SK-N-SH (cell line): Measurements from ENCODE around the gene LKAAEAR1. TPM values are rescaled to one million over a fixed set of nuclear protein-coding genes. Genes with fewer than 3 reads are reported as not detected.

Source experiments
- CTCF ChIA-PET: fragments of 300-600, 350-600 bp; formaldehyde crosslinking; extraction: SDS; loops from one replicate; lab custom pipeline; 2021; lab: Yijun Ruan, JAX
- POLR2A ChIA-PET: fragments of 350-600 bp; sonication (Branson Sonifier 250); formaldehyde crosslinking; extraction: SDS; loops from one replicate; lab custom pipeline; 2020; ENCODE audit warnings: antibody characterized with exemption, inconsistent platforms; lab: Yijun Ruan, JAX
- DNase-seq: peaks from one replicate; pipeline ENCODE4 v3.0.0; 2012
- H2AFZ ChIP-seq: fragments of 200-600 bp; sonication (generic); 2 replicates; pipeline ENCODE4 v1.8.1; 2016; ENCODE audit warnings: antibody characterized with exemption, mild to moderate bottlenecking, low read depth
- H3F3A ChIP-seq: fragments of 200-600 bp; sonication (generic); replicated peaks from 2 replicates; pipeline ENCODE3; 2016; ENCODE audit warnings: antibody characterized with exemption, mild to moderate bottlenecking; ENCODE audit not compliant: insufficient read depth
- H3K27ac ChIP-seq, 2 experiments: fragments of 200-500 bp in 1 of 2; fragments of 200-600 bp in 1 of 2; sonication (Bioruptor generic) in 1 of 2; sonication (generic), shearing (Covaris generic) in 1 of 2; 2 replicates each; pipeline versions ENCODE4 v1.5.1 to v1.6.1; 2014 to 2016; ENCODE audit warnings: low read depth in 2 of 2, inconsistent platforms in 1 of 2, low read length in 1 of 2, mild to moderate bottlenecking in 1 of 2, mixed read lengths in 1 of 2
- H3K27me3 ChIP-seq: fragments of 200-600 bp; sonication (generic), shearing (Covaris generic); 2 replicates; pipeline ENCODE4 v1.6.1; 2016; ENCODE audit warnings: mixed run types; ENCODE audit not compliant: insufficient read depth
- H3K36me3 ChIP-seq, 2 experiments: fragments of 200-500 bp in 1 of 2; fragments of 200-600 bp in 1 of 2; sonication (Bioruptor generic) in 1 of 2; sonication (generic) in 1 of 2; replicated peaks in 1 of 2; 2 replicates each; pipeline versions ENCODE3 to v1.5.1; 2014 to 2016; ENCODE audit warnings: low read length in 1 of 2, mild to moderate bottlenecking in 1 of 2; ENCODE audit not compliant: insufficient read depth in 2 of 2, control insufficient read depth in 1 of 2
- H3K4me1 ChIP-seq, 2 experiments: fragments of 200-500 bp in 1 of 2; fragments of 200-600 bp in 1 of 2; sonication (Bioruptor generic) in 1 of 2; sonication (generic), shearing (Covaris generic) in 1 of 2; 2 replicates each; pipeline versions ENCODE4 v1.5.1 to v1.6.1; 2014 to 2016; ENCODE audit warnings: low read depth in 1 of 2, low read length in 1 of 2, mixed run types in 1 of 2; ENCODE audit not compliant: insufficient read depth in 2 of 2, control insufficient read depth in 1 of 2
- H3K4me2 ChIP-seq: fragments of 200-600 bp; sonication (generic), shearing (Covaris generic); 2 replicates; pipeline ENCODE4 v1.6.1; 2017; ENCODE audit warnings: mixed run types
- H3K4me3 ChIP-seq, 2 experiments: fragments of 200-500 bp in 1 of 2; fragments of 200-600 bp in 1 of 2; sonication (Bioruptor generic) in 1 of 2; sonication (generic), shearing (Covaris generic) in 1 of 2; 2 replicates each; pipeline versions ENCODE4 v1.5.1 to v1.8.1; 2014 to 2016; ENCODE audit warnings: low read depth in 2 of 2, inconsistent platforms in 1 of 2, low read length in 1 of 2, mild to moderate bottlenecking in 1 of 2, mixed read lengths in 1 of 2, moderate library complexity in 1 of 2
- H3K79me2 ChIP-seq: fragments of 200-600 bp; sonication (generic); 2 replicates; pipeline ENCODE4 v1.8.1; 2017; ENCODE audit warnings: mild to moderate bottlenecking; ENCODE audit not compliant: insufficient read depth
- H3K9ac ChIP-seq: fragments of 200-600 bp; sonication (generic); 2 replicates; pipeline ENCODE4 v1.6.1; 2017; ENCODE audit warnings: mixed run types
- H3K9me2 ChIP-seq: fragments of 200-600 bp; sonication (generic); 2 replicates; pipeline ENCODE4 v1.6.1; 2017; ENCODE audit warnings: mixed run types
- H3K9me3 ChIP-seq: fragments of 200-600 bp; sonication (generic); 2 replicates; pipeline ENCODE4 v1.6.1; 2017; ENCODE audit warnings: mixed run types, mild to moderate bottlenecking, moderate library complexity
- H4K20me1 ChIP-seq: fragments of 200-600 bp; sonication (generic); 2 replicates; pipeline ENCODE4 v1.6.1; 2017; ENCODE audit warnings: mild to moderate bottlenecking, mixed run types; ENCODE audit not compliant: insufficient read depth
- ELF1 ChIP-seq: IDR thresholded peaks from 2 replicates; pipeline ENCODE4 v1.4.0; 2012
- EP300 ChIP-seq, 2 experiments: IDR thresholded peaks; 2 replicates each; pipeline versions ENCODE4 v1.4.0 to v1.6.1; 2012; ENCODE audit warnings: borderline replicate concordance in 1 of 2, low read depth in 1 of 2, low read length in 1 of 2
- EZH2phosphoT487 ChIP-seq: fragments of 200-600 bp; sonication (generic); IDR thresholded peaks from 2 replicates; pipeline ENCODE4 v1.6.1; 2017; ENCODE audit warnings: low read depth, mixed run types, mild to moderate bottlenecking, antibody characterized with exemption, moderate library complexity, borderline replicate concordance
- FOSL2 ChIP-seq: IDR thresholded peaks from 2 replicates; pipeline ENCODE4 v1.4.0; 2012; ENCODE audit warnings: low read depth, mild to moderate bottlenecking, moderate library complexity, borderline replicate concordance
- FOXM1 ChIP-seq: IDR thresholded peaks from 2 replicates; pipeline ENCODE4 v1.4.0; 2012; ENCODE audit warnings: low read depth, mild to moderate bottlenecking
- JUND ChIP-seq: IDR thresholded peaks from 2 replicates; pipeline ENCODE4 v1.4.0; 2012
- MEF2A ChIP-seq: IDR thresholded peaks from 2 replicates; pipeline ENCODE4 v1.4.0; 2012; ENCODE audit warnings: low read depth, borderline replicate concordance
- MXI1 ChIP-seq: IDR thresholded peaks from 2 replicates; pipeline ENCODE4 v1.6.1; 2012; ENCODE audit warnings: mild to moderate bottlenecking, low read depth, low read length, improper control_type of control experiment
- NFIC ChIP-seq: IDR thresholded peaks from 2 replicates; pipeline ENCODE4 v1.4.0; 2012; ENCODE audit warnings: borderline replicate concordance
- POLR2AphosphoS5 ChIP-seq: IDR thresholded peaks from 2 replicates; pipeline ENCODE4 v1.6.1; 2012; ENCODE audit warnings: low read depth, low read length
- RAD21 ChIP-seq: IDR thresholded peaks from 2 replicates; pipeline ENCODE4 v1.6.1; 2012; ENCODE audit warnings: mild to moderate bottlenecking, low read length
- RFX5 ChIP-seq: IDR thresholded peaks from 2 replicates; pipeline ENCODE4 v1.6.1; 2012; ENCODE audit warnings: mild to moderate bottlenecking, improper control_type of control experiment, low read length
- SMC3 ChIP-seq: IDR thresholded peaks from 2 replicates; pipeline ENCODE4 v1.6.1; 2012; ENCODE audit warnings: low read depth, low read length, improper control_type of control experiment
- TCF12 ChIP-seq: IDR thresholded peaks from 2 replicates; pipeline ENCODE4 v1.4.0; 2012
- TEAD4 ChIP-seq: IDR thresholded peaks from 2 replicates; pipeline ENCODE4 v1.4.0; 2012; ENCODE audit warnings: mild to moderate bottlenecking, borderline replicate concordance; ENCODE audit not compliant: insufficient read depth
- YY1 ChIP-seq: IDR thresholded peaks from 2 replicates; pipeline ENCODE4 v1.4.0; 2012; ENCODE audit warnings: low read depth, mild to moderate bottlenecking
- WGBS: methylation state at CpG from one replicate; pipeline ENCODE4 v1.1.6; 2017; ENCODE audit warnings: low lambda C conversion rate; 5-methylcytosine and 5-hydroxymethylcytosine counted together
- polyA plus RNA-seq, 3 experiments: library from polyadenylated mRNA; depleted of rRNA; stranded (reverse); fragments of >200 nt; gene quantifications; 2 replicates each; pipeline ENCODE4 v1.2.3, GENCODE V29; 2012
- TF ChIP-seq, protein P1 (sequence below): fragments of 200-600 bp; sonication (generic); IDR thresholded peaks from 2 replicates; pipeline ENCODE4 v1.6.1; 2017; ENCODE audit warnings: antibody characterized with exemption, mild to moderate bottlenecking, moderate library complexity
- TF ChIP-seq, protein P2 (sequence below): IDR thresholded peaks from 2 replicates; pipeline ENCODE4 v1.4.0; 2012; ENCODE audit warnings: low read depth, borderline replicate concordance
- TF ChIP-seq, protein P3 (sequence below): IDR thresholded peaks from 2 replicates; pipeline ENCODE4 v1.6.1; 2012; ENCODE audit warnings: mild to moderate bottlenecking, low read depth, low read length, moderate library complexity

LKAAEAR1 gene
- polyA plus RNA-seq, 1 of the 3 experiments (the other 2 are of a cell fraction), result 0.71 TPM

- no peak overlapping the region for H3K4me2 ChIP-seq
- H4K20me1 ChIP-seq, result no peaks in the 10 kb centered on the region
- H3K36me3 ChIP-seq, result no peaks in the 10 kb centered on the region
- H3K27me3 ChIP-seq, result no peaks in the 10 kb centered on the region
- no peaks in the 10 kb centered on the region for H3K9me3 ChIP-seq
- DNase-seq, result peak; percentile 57
- ChIA-PET CTCF (interaction anchor here (0.6 to 1.0 kb wide), 3 partner anchors 24 to 68 kb away, joined by 3 to 6 read pairs (median 3); no protein-coding TSS in a partner anchor), POLR2A (no interaction called here)
- H3K4me1 ChIP-seq, result peaks cover 0 to 4% of the 10 kb centered on the region in 2 experiments; a peak in 1 of 4 replicates
- H3K27ac ChIP-seq, result no peak overlapping the region
- no peak overlapping the region for H3K4me3 ChIP-seq
- 96% methylated on average over 3 of the region's 4 CpGs for WGBS
- H3K9me2 ChIP-seq, result no peaks in the 10 kb centered on the region
- no peak overlapping the region for H2AFZ ChIP-seq
- H3F3A ChIP-seq, result no peaks in the 10 kb centered on the region
- H3K79me2 ChIP-seq, result no peaks in the 10 kb centered on the region
- no peak overlapping the region for H3K9ac ChIP-seq
- TF ChIP-seq RAD21, result peak; percentile 41
- TF ChIP-seq, protein P1, sequence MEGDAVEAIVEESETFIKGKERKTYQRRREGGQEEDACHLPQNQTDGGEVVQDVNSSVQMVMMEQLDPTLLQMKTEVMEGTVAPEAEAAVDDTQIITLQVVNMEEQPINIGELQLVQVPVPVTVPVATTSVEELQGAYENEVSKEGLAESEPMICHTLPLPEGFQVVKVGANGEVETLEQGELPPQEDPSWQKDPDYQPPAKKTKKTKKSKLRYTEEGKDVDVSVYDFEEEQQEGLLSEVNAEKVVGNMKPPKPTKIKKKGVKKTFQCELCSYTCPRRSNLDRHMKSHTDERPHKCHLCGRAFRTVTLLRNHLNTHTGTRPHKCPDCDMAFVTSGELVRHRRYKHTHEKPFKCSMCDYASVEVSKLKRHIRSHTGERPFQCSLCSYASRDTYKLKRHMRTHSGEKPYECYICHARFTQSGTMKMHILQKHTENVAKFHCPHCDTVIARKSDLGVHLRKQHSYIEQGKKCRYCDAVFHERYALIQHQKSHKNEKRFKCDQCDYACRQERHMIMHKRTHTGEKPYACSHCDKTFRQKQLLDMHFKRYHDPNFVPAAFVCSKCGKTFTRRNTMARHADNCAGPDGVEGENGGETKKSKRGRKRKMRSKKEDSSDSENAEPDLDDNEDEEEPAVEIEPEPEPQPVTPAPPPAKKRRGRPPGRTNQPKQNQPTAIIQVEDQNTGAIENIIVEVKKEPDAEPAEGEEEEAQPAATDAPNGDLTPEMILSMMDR, result 0 out of 2 replicates have a peak, but pooled peaks have one; percentile 20
- peak; percentile 32; the same call in 1 of the 2 replicates for TF ChIP-seq SMC3
- TF ChIP-seq EZH2phosphoT487, result no peak
- no peak for TF ChIP-seq TEAD4
- TF ChIP-seq JUND, result no peak
These were observed 47.2 kb upstream of the LKAAEAR1 start for GRCh38 chr20:64131406-64131805.

DNA sequence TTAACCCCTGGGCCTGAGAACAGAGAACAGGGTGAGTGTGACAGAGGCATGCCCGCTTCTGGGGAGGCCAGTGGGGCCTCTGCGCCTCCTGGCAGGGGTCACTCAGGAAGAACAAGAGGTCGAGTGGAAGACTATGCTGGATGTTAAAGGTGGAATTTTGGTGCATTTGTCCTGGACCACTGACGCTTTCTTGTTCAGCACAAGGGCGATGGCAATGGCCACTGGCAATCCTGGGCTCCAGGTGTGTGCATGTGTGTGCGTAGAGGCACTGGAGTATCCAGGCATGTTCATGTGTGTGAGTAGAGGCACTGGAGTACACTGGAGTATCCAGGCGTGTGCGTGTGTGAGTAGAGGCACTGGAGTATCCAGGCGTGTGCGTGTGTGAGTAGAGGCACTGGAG lies 46.7 kb upstream of the LKAAEAR1 start:
- H3K9me3 ChIP-seq, result no peaks in the 10 kb centered on the region
- H3K4me2 ChIP-seq, result no peak overlapping the region
- no peak overlapping the region for H2AFZ ChIP-seq
- POLR2A ChIA-PET, result no interaction called here
- no peaks in the 10 kb centered on the region for H3K36me3 ChIP-seq
- 63% methylated on average over 10 of the region's 10 CpGs for WGBS
- H3F3A ChIP-seq, result no peaks in the 10 kb centered on the region
- no peaks in the 10 kb centered on the region for H3K27me3 ChIP-seq
- no peak overlapping the region for H3K4me3 ChIP-seq
- DNase-seq, result no peak
- no peaks in the 10 kb centered on the region for H4K20me1 ChIP-seq
- H3K9ac ChIP-seq, result no peak overlapping the region
- H3K79me2 ChIP-seq, result no peaks in the 10 kb centered on the region
- no peak overlapping the region for H3K27ac ChIP-seq
- H3K4me1 ChIP-seq, result peaks cover 0 to 4% of the 10 kb centered on the region in 2 experiments; a peak in 1 of 4 replicates
- no peaks in the 10 kb centered on the region for H3K9me2 ChIP-seq
- CTCF ChIA-PET, result interaction anchor here (1.0 kb wide), 2 partner anchors 24 to 47 kb away, joined by 3 to 6 read pairs; no protein-coding TSS in a partner anchor
- TF ChIP-seq, protein P2, sequence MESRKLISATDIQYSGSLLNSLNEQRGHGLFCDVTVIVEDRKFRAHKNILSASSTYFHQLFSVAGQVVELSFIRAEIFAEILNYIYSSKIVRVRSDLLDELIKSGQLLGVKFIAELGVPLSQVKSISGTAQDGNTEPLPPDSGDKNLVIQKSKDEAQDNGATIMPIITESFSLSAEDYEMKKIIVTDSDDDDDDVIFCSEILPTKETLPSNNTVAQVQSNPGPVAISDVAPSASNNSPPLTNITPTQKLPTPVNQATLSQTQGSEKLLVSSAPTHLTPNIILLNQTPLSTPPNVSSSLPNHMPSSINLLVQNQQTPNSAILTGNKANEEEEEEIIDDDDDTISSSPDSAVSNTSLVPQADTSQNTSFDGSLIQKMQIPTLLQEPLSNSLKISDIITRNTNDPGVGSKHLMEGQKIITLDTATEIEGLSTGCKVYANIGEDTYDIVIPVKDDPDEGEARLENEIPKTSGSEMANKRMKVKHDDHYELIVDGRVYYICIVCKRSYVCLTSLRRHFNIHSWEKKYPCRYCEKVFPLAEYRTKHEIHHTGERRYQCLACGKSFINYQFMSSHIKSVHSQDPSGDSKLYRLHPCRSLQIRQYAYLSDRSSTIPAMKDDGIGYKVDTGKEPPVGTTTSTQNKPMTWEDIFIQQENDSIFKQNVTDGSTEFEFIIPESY, result no peak
- TF ChIP-seq YY1, result no peak
- no peak for TF ChIP-seq FOSL2
- TF ChIP-seq, protein P1, result no peak
- no peak for TF ChIP-seq MEF2A
- no peak for TF ChIP-seq JUND
- TF ChIP-seq POLR2AphosphoS5, result no peak
- no peak for TF ChIP-seq RFX5
- no peak for TF ChIP-seq TCF12
- TF ChIP-seq EP300 (IDR thresholded peaks at IDR 0.05; ENCODE audit: borderline replicate concordance in 1 of 2, low read depth in 1 of 2, low read length in 1 of 2), result no peak
- TF ChIP-seq, protein P3, sequence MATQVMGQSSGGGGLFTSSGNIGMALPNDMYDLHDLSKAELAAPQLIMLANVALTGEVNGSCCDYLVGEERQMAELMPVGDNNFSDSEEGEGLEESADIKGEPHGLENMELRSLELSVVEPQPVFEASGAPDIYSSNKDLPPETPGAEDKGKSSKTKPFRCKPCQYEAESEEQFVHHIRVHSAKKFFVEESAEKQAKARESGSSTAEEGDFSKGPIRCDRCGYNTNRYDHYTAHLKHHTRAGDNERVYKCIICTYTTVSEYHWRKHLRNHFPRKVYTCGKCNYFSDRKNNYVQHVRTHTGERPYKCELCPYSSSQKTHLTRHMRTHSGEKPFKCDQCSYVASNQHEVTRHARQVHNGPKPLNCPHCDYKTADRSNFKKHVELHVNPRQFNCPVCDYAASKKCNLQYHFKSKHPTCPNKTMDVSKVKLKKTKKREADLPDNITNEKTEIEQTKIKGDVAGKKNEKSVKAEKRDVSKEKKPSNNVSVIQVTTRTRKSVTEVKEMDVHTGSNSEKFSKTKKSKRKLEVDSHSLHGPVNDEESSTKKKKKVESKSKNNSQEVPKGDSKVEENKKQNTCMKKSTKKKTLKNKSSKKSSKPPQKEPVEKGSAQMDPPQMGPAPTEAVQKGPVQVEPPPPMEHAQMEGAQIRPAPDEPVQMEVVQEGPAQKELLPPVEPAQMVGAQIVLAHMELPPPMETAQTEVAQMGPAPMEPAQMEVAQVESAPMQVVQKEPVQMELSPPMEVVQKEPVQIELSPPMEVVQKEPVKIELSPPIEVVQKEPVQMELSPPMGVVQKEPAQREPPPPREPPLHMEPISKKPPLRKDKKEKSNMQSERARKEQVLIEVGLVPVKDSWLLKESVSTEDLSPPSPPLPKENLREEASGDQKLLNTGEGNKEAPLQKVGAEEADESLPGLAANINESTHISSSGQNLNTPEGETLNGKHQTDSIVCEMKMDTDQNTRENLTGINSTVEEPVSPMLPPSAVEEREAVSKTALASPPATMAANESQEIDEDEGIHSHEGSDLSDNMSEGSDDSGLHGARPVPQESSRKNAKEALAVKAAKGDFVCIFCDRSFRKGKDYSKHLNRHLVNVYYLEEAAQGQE, result no peak
- TF ChIP-seq MXI1, result no peak
- TF ChIP-seq NFIC, result no peak
- TF ChIP-seq ELF1, result no peak
- TF ChIP-seq FOXM1, result no peak
